ENCODE results near the gene CORO1C. TPM values are rescaled to one million over a fixed set of nuclear protein-coding genes. Genes with fewer than 3 reads are reported as not detected.

The CORO1C gene
- total and polyA plus RNA-seq, 9 of the 15 experiments (the other 6 are each of a cell fraction or from before 2014, with no cell fraction given): 55.2 to 280 (median 150) TPM

- TF ChIP-seq PKNOX1 (IDR thresholded peaks at IDR 0.05) (peak; percentile 44), MAFF (IDR thresholded peaks at IDR 0.05; ENCODE audit: low read length) (no peak), EP300 (IDR thresholded peaks at IDR 0.05; ENCODE audit: low read length) (no peak), FOXK2 (conservative IDR thresholded peaks at IDR 0.05 in 1 of 2, IDR thresholded peaks at IDR 0.05 in 1 of 2; ENCODE audit: low read depth in 2 of 2) (peak in 1 of 2 experiments; percentile 23; a peak in 1 of 4 replicates), ZNF79 (CRISPR knock-in tag; IDR thresholded peaks at IDR 0.05; ENCODE audit: low read depth) (no peak), ZNF668 (CRISPR knock-in tag; IDR thresholded peaks at IDR 0.05) (no peak), HNRNPK (IDR thresholded peaks at IDR 0.05; ENCODE audit: low read depth, low read length, poor library complexity, severe bottlenecking) (no peak), UBTF (IDR thresholded peaks at IDR 0.05; ENCODE audit: borderline replicate concordance in 1 of 2, low read depth in 2 of 2, low read length in 2 of 2) (no peak; a peak in 1 of 4 replicates), SOX6 (IDR thresholded peaks at IDR 0.05) (no peak), TAF7 (tag; IDR thresholded peaks at IDR 0.05) (peak; percentile 64; the same call in 1 of the 2 replicates), TEAD1 (CRISPR knock-in tag; IDR thresholded peaks at IDR 0.05) (peak; percentile 44 to 71; a peak in 3 of 4 replicates), CBFA2T2 (conservative IDR thresholded peaks at IDR 0.05) (no peak), KLF13 (tag; IDR thresholded peaks at IDR 0.05; ENCODE audit: borderline replicate concordance, low read depth) (no peak), NCOA4 (IDR thresholded peaks at IDR 0.05; ENCODE audit: partially characterized antibody) (no peak), NRF1 (conservative IDR thresholded peaks at IDR 0.05 in 1 of 2, IDR thresholded peaks at IDR 0.05 in 1 of 2) (peak; percentile 53 to 68), RFX1 (IDR thresholded peaks at IDR 0.05) (no peak), DIDO1 (tag; IDR thresholded peaks at IDR 0.05; ENCODE audit: low read depth) (0 out of 2 replicates have a peak, but pooled peaks have one; percentile 19), ZNF133 (CRISPR knock-in tag; IDR thresholded peaks at IDR 0.05) (no peak), SETDB1 (IDR thresholded peaks at IDR 0.05; ENCODE audit: low read length) (no peak), RB1 (IDR thresholded peaks at IDR 0.05; ENCODE audit: low read depth) (no peak), ZNF696 (CRISPR knock-in tag; conservative IDR thresholded peaks at IDR 0.05) (no peak), BHLHE40 (IDR thresholded peaks at IDR 0.05; ENCODE audit: low read length) (peak; percentile 40; the same call in 1 of the 2 replicates), ZNF347 (CRISPR knock-in tag; IDR thresholded peaks at IDR 0.05; ENCODE audit: low read depth) (no peak), HDGF (IDR thresholded peaks at IDR 0.05) (no peak; the same call in 1 of the 2 replicates), MAZ (CRISPR knock-in tag; conservative IDR thresholded peaks at IDR 0.05 in 1 of 2, IDR thresholded peaks at IDR 0.05 in 1 of 2) (peak in 1 of 2 experiments; percentile 19; a peak in 2 of 4 replicates), PTTG1 (tag; IDR thresholded peaks at IDR 0.05; ENCODE audit: low read depth) (no peak), MTA2 (IDR thresholded peaks at IDR 0.05; ENCODE audit: low read depth) (no peak), KDM5B (IDR thresholded peaks at IDR 0.05; ENCODE audit: insufficient replicate concordance, low read depth, low read length) (no peak), RUNX1 (IDR thresholded peaks at IDR 0.05; ENCODE audit: low read depth) (no peak)
Observed at GRCh38 chr12:108731866-108732461, 646 bp upstream of the CORO1C start (continued).
